IgD-negative memory B cell (primary cell): ENCODE results near the gene MAP3K8. TPM values are rescaled to one million over a fixed set of nuclear protein-coding genes. Genes with fewer than 3 reads are reported as not detected.
A peak's percentile ranks its signal among the peaks of the same experiment; 100 is the strongest.

ENCODE experiments used
- H3K27ac Mint-ChIP-seq, 3 donors: one replicate each; pipeline ENCODE4 v1.8.0; 2020 to 2022; ENCODE audit warnings: mild to moderate bottlenecking in 3 of 3, mixed read lengths in 3 of 3, moderate library complexity in 1 of 3
- H3K27me3 Mint-ChIP-seq: one replicate; pipeline ENCODE4 v1.8.0; 2021; ENCODE audit warnings: mixed read lengths
- H3K36me3 Mint-ChIP-seq: one replicate; pipeline ENCODE4 v1.8.0; 2020; ENCODE audit warnings: mild to moderate bottlenecking, mixed read lengths
- H3K4me1 Mint-ChIP-seq, 3 donors: one replicate each; pipeline ENCODE4 v1.8.0; 2020 to 2022; ENCODE audit warnings: mixed read lengths in 3 of 3, mild to moderate bottlenecking in 1 of 3
- H3K4me3 Mint-ChIP-seq, 4 donors: one replicate each; pipeline ENCODE4 v1.8.0; 2020 to 2022; ENCODE audit warnings: mild to moderate bottlenecking in 4 of 4, mixed read lengths in 4 of 4, moderate library complexity in 3 of 4
- H3K9me3 Mint-ChIP-seq, 3 donors: one replicate each; pipeline ENCODE4 v1.8.0; 2020 to 2021; ENCODE audit warnings: mixed read lengths in 3 of 3, mild to moderate bottlenecking in 1 of 3
- polyA plus RNA-seq: library from polyadenylated mRNA; unstranded; fragments of 300-500 nt; fragmentation: Illumina TruSeq; gene quantifications from one replicate; pipeline ENCODE4 v1.2.3, GENCODE V29; 2021

MAP3K8 gene
- polyA plus RNA-seq: 40.0 TPM

DNA sequence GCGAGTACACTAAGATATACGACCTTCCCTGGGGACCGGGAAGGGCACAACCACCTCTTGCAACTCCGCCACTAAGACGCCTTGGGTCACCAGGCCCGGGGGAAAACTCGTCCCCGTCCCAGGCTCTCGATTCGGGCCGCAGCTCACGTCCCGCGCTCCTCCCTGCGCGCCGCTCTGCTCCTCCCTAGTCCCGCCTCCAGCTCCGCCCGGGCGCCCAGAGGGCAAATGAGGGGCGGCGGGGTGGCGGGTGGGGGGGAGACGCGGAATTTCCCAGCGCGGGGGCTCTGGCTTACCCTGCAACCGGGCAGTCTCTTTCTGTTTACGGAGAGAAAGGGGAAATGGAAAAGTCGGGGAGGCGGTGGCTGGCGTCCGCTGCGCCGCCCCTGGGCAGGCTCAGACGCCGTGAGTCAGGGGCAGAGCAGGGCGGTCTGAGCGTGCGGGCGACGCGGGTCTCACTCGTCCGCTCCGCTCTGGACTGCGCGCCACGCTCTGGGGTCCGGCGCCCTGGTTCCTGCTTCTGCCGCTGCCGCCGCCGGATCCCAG, at the start of gene MAP3K8:
TSS of gene MAP3K8 (plus strand) at position 455 of the 543 bp plus-strand sequence. CDS start 4,755 bp downstream, outside the sequence.
- H3K27me3 Mint-ChIP-seq: no peaks in the 10 kb centered on the region
- peaks cover 0 to 2% (median 0%) of the 10 kb centered on the region in 3 donors for H3K9me3 Mint-ChIP-seq
- H3K4me3 Mint-ChIP-seq: peak within 1 kb of the TSS; percentile 94 to 96 (median 96)
- H3K4me1 Mint-ChIP-seq: peaks cover 48 to 51% (median 49%) of the 10 kb centered on the region in 3 donors
- H3K36me3 Mint-ChIP-seq: no peaks in the 10 kb centered on the region
- peak within 1 kb of the TSS; percentile 77 to 98 (median 97) for H3K27ac Mint-ChIP-seq

GRCh38 chr10:30384701-30385201, 49.2 kb upstream of the MAP3K8 start:
- H3K4me1 Mint-ChIP-seq: peaks cover 0 to 3% (median 0%) of the 10 kb centered on the region in 3 donors
- H3K27me3 Mint-ChIP-seq: peaks cover 15% of the 10 kb centered on the region
- H3K27ac Mint-ChIP-seq: peak overlapping the region in 1 of 3 donors; percentile 47
- H3K36me3 Mint-ChIP-seq: no peaks in the 10 kb centered on the region
- H3K9me3 Mint-ChIP-seq: peaks cover 0 to 2% (median 0%) of the 10 kb centered on the region in 3 donors
- no peak overlapping the region for H3K4me3 Mint-ChIP-seq

GRCh38 chr10:30386801-30387588, 47.0 kb upstream of the MAP3K8 start:
- no peak overlapping the region for H3K4me3 Mint-ChIP-seq
- H3K36me3 Mint-ChIP-seq: no peaks in the 10 kb centered on the region
- peaks cover 0 to 2% (median 0%) of the 10 kb centered on the region in 3 donors for H3K9me3 Mint-ChIP-seq
- no peak overlapping the region for H3K27ac Mint-ChIP-seq
- H3K27me3 Mint-ChIP-seq: peaks cover 15% of the 10 kb centered on the region
- peaks cover 0 to 3% (median 0%) of the 10 kb centered on the region in 3 donors for H3K4me1 Mint-ChIP-seq

GRCh38 chr10:30387646-30388243, 46.2 kb upstream of the MAP3K8 start:
- H3K9me3 Mint-ChIP-seq: peaks cover 0 to 2% (median 2%) of the 10 kb centered on the region in 3 donors
- H3K4me3 Mint-ChIP-seq: no peak overlapping the region
- H3K27ac Mint-ChIP-seq: no peak overlapping the region
- H3K36me3 Mint-ChIP-seq: no peaks in the 10 kb centered on the region
- peaks cover 0 to 3% (median 3%) of the 10 kb centered on the region in 3 donors for H3K4me1 Mint-ChIP-seq
- peaks cover 17% of the 10 kb centered on the region for H3K27me3 Mint-ChIP-seq

GRCh38 chr10:30389543-30389942, 44.4 kb upstream of the MAP3K8 start:
- Mint-ChIP-seq H3K27ac (no peak overlapping the region), H3K4me3 (no peak overlapping the region), H3K4me1 (peaks cover 0 to 3% (median 3%) of the 10 kb centered on the region in 3 donors), H3K36me3 (no peaks in the 10 kb centered on the region), H3K9me3 (peaks cover 0 to 2% (median 2%) of the 10 kb centered on the region in 3 donors), H3K27me3 (peaks cover 17% of the 10 kb centered on the region)

- Mint-ChIP-seq H3K4me1 (peaks cover 0 to 3% (median 1%) of the 10 kb centered on the region in 3 donors), H3K27me3 (peaks cover 13% of the 10 kb centered on the region), H3K27ac (no peak overlapping the region), H3K36me3 (no peaks in the 10 kb centered on the region), H3K4me3 (no peak overlapping the region), H3K9me3 (peaks cover 0 to 2% (median 2%) of the 10 kb centered on the region in 3 donors)
These were observed 43.8 kb upstream of the MAP3K8 start for GRCh38 chr10:30390207-30390606.

- H3K27me3 Mint-ChIP-seq: peaks cover 12% of the 10 kb centered on the region
- H3K27ac Mint-ChIP-seq: no peak overlapping the region
- H3K36me3 Mint-ChIP-seq: no peaks in the 10 kb centered on the region
- H3K4me1 Mint-ChIP-seq: peaks cover 0 to 3% (median 1%) of the 10 kb centered on the region in 3 donors
- H3K4me3 Mint-ChIP-seq: no peak overlapping the region
- peaks cover 0 to 2% (median 2%) of the 10 kb centered on the region in 3 donors for H3K9me3 Mint-ChIP-seq
These were observed 42.7 kb upstream of the MAP3K8 start for GRCh38 chr10:30391266-30391665.

DNA sequence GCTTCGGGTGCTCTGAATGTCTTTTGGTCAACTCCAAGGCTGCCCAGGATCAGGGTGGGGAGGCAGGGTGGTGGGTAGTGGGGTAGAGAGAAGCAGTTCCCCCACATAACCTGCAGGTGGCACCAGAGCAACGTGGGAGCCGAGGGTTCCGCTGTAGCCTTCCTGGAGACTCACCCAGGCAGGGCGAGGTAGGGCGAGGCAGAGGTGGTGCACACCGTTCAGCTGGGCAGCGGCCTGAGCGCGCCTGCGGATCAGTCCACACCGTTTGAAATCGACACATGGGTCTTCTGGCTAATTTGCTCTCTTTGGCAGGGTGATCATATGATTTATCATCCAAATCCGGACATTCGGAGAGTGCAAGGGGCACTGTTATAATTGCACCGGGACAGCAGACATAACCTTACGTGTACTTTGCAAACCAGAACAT, 41.4 kb upstream of the MAP3K8 start:
- Mint-ChIP-seq H3K27me3 (peaks cover 11% of the 10 kb centered on the region), H3K9me3 (peaks cover 0 to 2% (median 1%) of the 10 kb centered on the region in 3 donors), H3K36me3 (no peaks in the 10 kb centered on the region), H3K27ac (peak overlapping the region in 1 of 3 donors; percentile 14), H3K4me1 (peaks cover 0 to 3% (median 1%) of the 10 kb centered on the region in 3 donors), H3K4me3 (no peak overlapping the region)

DNA sequence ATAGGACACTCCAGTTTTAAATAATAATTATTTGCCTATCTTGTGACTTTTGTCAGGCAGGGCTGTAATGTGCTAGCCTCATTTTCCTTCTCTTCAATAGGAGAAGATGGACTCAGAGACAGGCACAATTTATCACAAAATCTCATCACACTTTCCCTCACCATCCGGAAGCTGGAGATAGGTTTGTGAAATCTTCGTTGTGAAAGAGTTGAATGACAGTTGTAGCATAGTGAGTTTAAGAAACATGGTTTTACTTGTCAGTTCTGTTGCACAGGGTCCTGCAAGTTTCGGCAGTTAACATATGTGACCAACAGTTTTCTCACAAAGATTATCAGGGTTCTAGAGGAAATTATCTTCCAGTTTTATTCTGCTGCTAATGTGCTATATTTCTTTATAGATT, 37.7 kb upstream of the MAP3K8 start:
- Mint-ChIP-seq H3K27ac (no peak overlapping the region), H3K36me3 (no peaks in the 10 kb centered on the region), H3K4me3 (no peak overlapping the region), H3K9me3 (peaks cover 0 to 2% (median 0%) of the 10 kb centered on the region in 3 donors), H3K27me3 (peaks cover 7% of the 10 kb centered on the region), H3K4me1 (peaks cover 0 to 4% (median 1%) of the 10 kb centered on the region in 3 donors)

GRCh38 chr10:30396698-30397097, 37.3 kb upstream of the MAP3K8 start:
- no peak overlapping the region for H3K27ac Mint-ChIP-seq

GRCh38 chr10:30398193-30398592, 35.8 kb upstream of the MAP3K8 start:
- no peaks in the 10 kb centered on the region for H3K36me3 Mint-ChIP-seq
- H3K27me3 Mint-ChIP-seq: peaks cover 3% of the 10 kb centered on the region
- H3K27ac Mint-ChIP-seq: peak overlapping the region in 1 of 3 donors; percentile 65
- no peak overlapping the region for H3K4me3 Mint-ChIP-seq
- no peaks in the 10 kb centered on the region for H3K9me3 Mint-ChIP-seq
- H3K4me1 Mint-ChIP-seq: peaks cover 0 to 1% (median 1%) of the 10 kb centered on the region in 3 donors

More at GRCh38 chr10:30396698-30397097, 37.3 kb upstream of the MAP3K8 start:
- Mint-ChIP-seq H3K4me1 (peaks cover 0 to 4% (median 1%) of the 10 kb centered on the region in 3 donors), H3K4me3 (no peak overlapping the region), H3K27me3 (peaks cover 7% of the 10 kb centered on the region), H3K36me3 (no peaks in the 10 kb centered on the region), H3K9me3 (peaks cover 0 to 2% (median 0%) of the 10 kb centered on the region in 3 donors)

GRCh38 chr10:30398788-30399187, 35.2 kb upstream of the MAP3K8 start:
- peaks cover 0 to 1% (median 0%) of the 10 kb centered on the region in 3 donors for H3K4me1 Mint-ChIP-seq
- H3K27ac Mint-ChIP-seq: no peak overlapping the region
- H3K36me3 Mint-ChIP-seq: no peaks in the 10 kb centered on the region
- H3K4me3 Mint-ChIP-seq: no peak overlapping the region
- H3K27me3 Mint-ChIP-seq: peaks cover 3% of the 10 kb centered on the region
- no peaks in the 10 kb centered on the region for H3K9me3 Mint-ChIP-seq

- H3K27me3 Mint-ChIP-seq: no peaks in the 10 kb centered on the region
- no peak overlapping the region for H3K4me3 Mint-ChIP-seq
- H3K36me3 Mint-ChIP-seq: peaks cover 3% of the 10 kb centered on the region
- peaks cover 0 to 3% (median 0%) of the 10 kb centered on the region in 3 donors for H3K4me1 Mint-ChIP-seq
- peaks cover 2 to 9% (median 2%) of the 10 kb centered on the region in 3 donors for H3K9me3 Mint-ChIP-seq
- no peak overlapping the region for H3K27ac Mint-ChIP-seq
These were observed 30.5 kb upstream of the MAP3K8 start for GRCh38 chr10:30403494-30403893.

GRCh38 chr10:30404540-30404939, 29.4 kb upstream of the MAP3K8 start:
- no peak overlapping the region for H3K27ac Mint-ChIP-seq
- peaks cover 3% of the 10 kb centered on the region for H3K36me3 Mint-ChIP-seq
- no peaks in the 10 kb centered on the region for H3K27me3 Mint-ChIP-seq

GRCh38 chr10:30411263-30411662, 22.7 kb upstream of the MAP3K8 start:
- no peaks in the 10 kb centered on the region for H3K36me3 Mint-ChIP-seq
- H3K27me3 Mint-ChIP-seq: no peaks in the 10 kb centered on the region
- H3K9me3 Mint-ChIP-seq: no peaks in the 10 kb centered on the region
- peaks cover 12 to 14% (median 13%) of the 10 kb centered on the region in 3 donors for H3K4me1 Mint-ChIP-seq
- H3K4me3 Mint-ChIP-seq: no peak overlapping the region
- H3K27ac Mint-ChIP-seq: no peak overlapping the region

More at GRCh38 chr10:30404540-30404939, 29.4 kb upstream of the MAP3K8 start:
- peaks cover 0 to 5% (median 0%) of the 10 kb centered on the region in 3 donors for H3K4me1 Mint-ChIP-seq
- H3K4me3 Mint-ChIP-seq: no peak overlapping the region
- H3K9me3 Mint-ChIP-seq: peaks cover 2 to 9% (median 2%) of the 10 kb centered on the region in 3 donors
